ENCODE measurements around the gene FIBP. TPM values are rescaled to one million over a fixed set of nuclear protein-coding genes. Genes with fewer than 3 reads are reported as not detected.

The FIBP gene
- polyA plus RNA-seq, 1 donor = 59.9 TPM

DNA sequence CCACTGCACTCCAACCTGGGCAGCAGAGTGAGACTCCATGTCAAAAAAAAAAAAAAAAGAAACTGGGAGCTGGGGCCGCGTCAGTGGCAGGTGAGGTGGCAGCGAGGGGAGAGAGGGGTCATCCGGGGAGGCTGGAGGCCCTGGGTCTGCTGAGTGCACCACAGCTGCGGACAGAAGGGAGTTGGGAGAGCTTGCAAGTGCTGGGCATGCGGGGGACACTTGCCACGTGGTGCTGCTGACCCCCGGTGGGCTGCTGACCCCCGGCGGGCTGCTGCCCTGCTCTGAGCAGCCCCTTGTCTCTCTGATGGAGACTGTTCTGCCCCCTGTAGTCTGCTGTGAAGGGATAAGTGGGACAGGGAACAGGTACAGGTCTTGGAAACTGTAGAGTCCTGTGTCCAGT, 33.6 kb upstream of the FIBP start:
- no CpG with 5 or more reads among the region's 10 CpGs for WGBS (ENCODE audit: insufficient coverage, low lambda C conversion rate)
- no peak for DNase-seq
- H3K9me3 ChIP-seq (ENCODE audit: control insufficient read depth, low read depth, low read length) = peaks cover 5% of the 10 kb centered on the region
- H3K27ac ChIP-seq (ENCODE audit: low read length) = no peak overlapping the region
- no peaks in the 10 kb centered on the region for H3K27me3 ChIP-seq (ENCODE audit: control insufficient read depth, insufficient read depth, low read length)
- H3K4me1 ChIP-seq (ENCODE audit: control insufficient read depth, insufficient read depth, low read length) = peaks cover 20% of the 10 kb centered on the region
- peaks cover 19% of the 10 kb centered on the region for H3K36me3 ChIP-seq (ENCODE audit: control insufficient read depth, insufficient read depth, low read length)
- no peak overlapping the region for H3K4me3 ChIP-seq (ENCODE audit: low read length)

DNA sequence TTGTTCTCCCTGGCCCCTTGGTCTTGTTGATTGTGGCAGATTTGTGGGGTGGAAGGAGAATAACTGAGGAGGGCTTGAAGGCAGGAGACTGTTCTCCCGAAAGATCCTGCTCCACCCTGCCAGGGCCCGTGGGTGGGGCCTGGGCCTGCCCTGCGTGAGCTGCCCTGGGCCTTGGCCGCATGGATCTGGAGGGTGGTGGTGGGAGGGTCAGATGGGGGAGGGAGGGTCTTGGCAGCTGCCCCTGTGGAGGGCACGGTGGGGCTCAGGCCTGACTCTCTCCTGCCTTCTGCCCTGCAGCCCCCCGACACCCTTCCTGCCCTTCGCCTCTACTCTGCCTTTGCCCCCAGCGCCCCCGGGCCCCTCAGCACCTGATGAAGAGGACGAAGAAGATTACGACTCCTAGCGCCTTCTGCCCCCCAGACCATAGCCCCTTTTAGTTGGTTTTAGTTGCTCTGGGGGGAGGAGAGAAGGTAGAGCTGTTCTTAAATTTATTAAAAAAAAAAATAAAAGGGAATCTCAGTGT, 32.8 kb upstream of the FIBP start:
- WGBS (ENCODE audit: insufficient coverage, low lambda C conversion rate) = no CpG with 5 or more reads among the region's 12 CpGs
- Histone ChIP-seq H3K4me1 (ENCODE audit: control insufficient read depth, insufficient read depth, low read length) (peaks cover 20% of the 10 kb centered on the region), H3K4me3 (ENCODE audit: low read length) (no peak overlapping the region), H3K9me3 (ENCODE audit: control insufficient read depth, low read depth, low read length) (peaks cover 5% of the 10 kb centered on the region), H3K27me3 (ENCODE audit: control insufficient read depth, insufficient read depth, low read length) (no peaks in the 10 kb centered on the region), H3K36me3 (ENCODE audit: control insufficient read depth, insufficient read depth, low read length) (peaks cover 24% of the 10 kb centered on the region), H3K27ac (ENCODE audit: low read length) (no peak overlapping the region)
- DNase-seq = no peak

DNA sequence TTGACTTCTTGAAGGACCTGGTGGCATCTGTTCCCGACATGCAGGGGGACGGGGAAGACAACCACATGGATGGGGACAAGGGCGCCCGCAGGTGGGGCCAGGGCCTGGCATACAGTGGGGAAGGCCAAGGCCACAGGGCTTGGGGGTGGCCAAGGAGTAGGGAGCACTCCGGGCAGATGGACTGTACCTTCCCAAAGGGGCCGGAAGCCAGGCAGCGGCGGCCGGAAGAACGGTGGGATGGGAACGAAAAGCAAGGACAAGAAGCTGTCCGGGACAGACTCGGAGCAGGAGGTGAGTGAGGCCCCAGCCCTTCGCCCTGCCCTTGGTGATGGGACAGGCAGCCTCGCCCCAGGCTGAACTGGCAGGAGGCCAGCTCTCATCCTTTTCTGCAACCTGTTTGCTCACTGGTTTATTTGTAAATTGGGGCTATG, 32.1 kb upstream of the FIBP start:
- H3K4me3 ChIP-seq (ENCODE audit: low read length) = peak overlapping the region; percentile 78
- peaks cover 5% of the 10 kb centered on the region for H3K9me3 ChIP-seq (ENCODE audit: control insufficient read depth, low read depth, low read length)
- peaks cover 24% of the 10 kb centered on the region for H3K36me3 ChIP-seq (ENCODE audit: control insufficient read depth, insufficient read depth, low read length)
- no peaks in the 10 kb centered on the region for H3K27me3 ChIP-seq (ENCODE audit: control insufficient read depth, insufficient read depth, low read length)
- H3K27ac ChIP-seq (ENCODE audit: low read length) = no peak overlapping the region
- peaks cover 20% of the 10 kb centered on the region for H3K4me1 ChIP-seq (ENCODE audit: control insufficient read depth, insufficient read depth, low read length)
- no CpG with 5 or more reads among the region's 15 CpGs for WGBS (ENCODE audit: insufficient coverage, low lambda C conversion rate)
- DNase-seq = no peak

DNA sequence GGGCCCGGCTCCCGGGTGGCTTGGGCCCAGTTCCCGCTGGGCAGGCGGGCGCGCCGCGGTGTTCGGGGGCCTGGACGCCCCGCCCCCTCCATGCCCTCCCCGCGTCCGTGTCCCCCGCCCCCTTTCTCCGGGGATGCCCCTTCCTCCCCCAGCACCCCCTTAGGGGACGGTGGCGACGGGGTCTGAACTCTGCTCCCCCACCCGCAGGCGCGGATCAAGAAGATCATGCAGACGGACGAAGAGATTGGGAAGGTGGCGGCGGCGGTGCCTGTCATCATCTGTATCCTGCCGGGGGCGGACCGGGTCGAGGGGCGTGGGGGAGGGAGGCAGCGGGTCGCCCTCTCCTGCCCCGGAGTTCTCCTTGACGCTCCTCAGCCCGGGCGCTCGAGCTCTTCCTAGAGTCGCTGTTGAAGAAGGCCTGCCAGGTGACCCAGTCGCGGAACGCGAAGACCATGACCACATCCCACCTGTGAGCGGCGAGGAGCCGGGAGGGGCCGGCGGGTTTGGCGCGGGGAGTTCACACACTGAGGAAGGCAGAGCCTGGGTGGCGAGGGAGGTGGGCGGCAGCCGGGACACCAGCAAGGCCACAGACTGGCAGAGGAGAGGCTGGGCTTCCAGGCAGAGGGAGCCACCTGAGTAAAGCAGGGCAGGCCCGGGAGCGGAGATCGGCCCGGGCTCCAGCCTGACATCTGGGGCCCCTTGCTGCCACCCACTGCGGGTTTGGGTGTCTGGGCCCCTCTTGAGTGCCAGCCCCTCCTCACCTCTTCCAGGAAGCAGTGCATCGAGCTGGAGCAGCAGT, 31.5 kb upstream of the FIBP start:
- WGBS (ENCODE audit: insufficient coverage, low lambda C conversion rate) = no CpG with 5 or more reads among the region's 60 CpGs
- Histone ChIP-seq H3K36me3 (ENCODE audit: control insufficient read depth, insufficient read depth, low read length) (peaks cover 24% of the 10 kb centered on the region), H3K4me1 (ENCODE audit: control insufficient read depth, insufficient read depth, low read length) (peaks cover 20% of the 10 kb centered on the region), H3K4me3 (ENCODE audit: low read length) (peak overlapping the region; percentile 78), H3K27ac (ENCODE audit: low read length) (peak overlapping the region; percentile 42), H3K27me3 (ENCODE audit: control insufficient read depth, insufficient read depth, low read length) (no peaks in the 10 kb centered on the region), H3K9me3 (ENCODE audit: control insufficient read depth, low read depth, low read length) (peaks cover 5% of the 10 kb centered on the region)
- peak in 1 of 2 donors; percentile 62 for DNase-seq

DNA sequence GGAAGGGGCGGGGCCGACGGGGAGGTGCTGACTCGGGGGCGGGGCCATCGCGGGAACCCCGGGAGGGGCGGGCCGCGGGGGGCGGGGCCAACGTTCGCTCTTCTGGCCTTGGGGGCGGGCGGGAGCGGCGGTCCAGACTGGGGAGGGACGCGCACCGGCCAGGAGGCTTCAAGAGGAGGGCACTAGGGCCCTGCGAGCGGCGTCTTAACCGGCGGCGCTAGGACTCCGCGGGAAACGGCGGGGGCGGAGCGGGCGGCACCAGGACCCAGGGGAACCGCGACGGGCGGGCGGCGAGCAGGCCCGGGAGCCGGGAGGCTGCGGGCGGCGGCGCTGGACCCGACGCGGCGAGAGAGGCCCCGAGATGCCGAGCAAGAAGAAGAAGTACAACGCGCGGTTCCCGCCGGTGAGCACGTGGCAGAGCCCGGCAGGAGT, 30.9 kb upstream of the FIBP start, which contains the start of gene DRAP1:
Gene DRAP1 (plus strand): TSS at position 286 of the 432 bp plus-strand sequence. CDS start 76 bp downstream, at position 362.
- H3K4me1 ChIP-seq (ENCODE audit: control insufficient read depth, insufficient read depth, low read length) = peaks cover 20% of the 10 kb centered on the region
- no CpG with 5 or more reads among the region's 59 CpGs for WGBS (ENCODE audit: insufficient coverage, low lambda C conversion rate)

DNA sequence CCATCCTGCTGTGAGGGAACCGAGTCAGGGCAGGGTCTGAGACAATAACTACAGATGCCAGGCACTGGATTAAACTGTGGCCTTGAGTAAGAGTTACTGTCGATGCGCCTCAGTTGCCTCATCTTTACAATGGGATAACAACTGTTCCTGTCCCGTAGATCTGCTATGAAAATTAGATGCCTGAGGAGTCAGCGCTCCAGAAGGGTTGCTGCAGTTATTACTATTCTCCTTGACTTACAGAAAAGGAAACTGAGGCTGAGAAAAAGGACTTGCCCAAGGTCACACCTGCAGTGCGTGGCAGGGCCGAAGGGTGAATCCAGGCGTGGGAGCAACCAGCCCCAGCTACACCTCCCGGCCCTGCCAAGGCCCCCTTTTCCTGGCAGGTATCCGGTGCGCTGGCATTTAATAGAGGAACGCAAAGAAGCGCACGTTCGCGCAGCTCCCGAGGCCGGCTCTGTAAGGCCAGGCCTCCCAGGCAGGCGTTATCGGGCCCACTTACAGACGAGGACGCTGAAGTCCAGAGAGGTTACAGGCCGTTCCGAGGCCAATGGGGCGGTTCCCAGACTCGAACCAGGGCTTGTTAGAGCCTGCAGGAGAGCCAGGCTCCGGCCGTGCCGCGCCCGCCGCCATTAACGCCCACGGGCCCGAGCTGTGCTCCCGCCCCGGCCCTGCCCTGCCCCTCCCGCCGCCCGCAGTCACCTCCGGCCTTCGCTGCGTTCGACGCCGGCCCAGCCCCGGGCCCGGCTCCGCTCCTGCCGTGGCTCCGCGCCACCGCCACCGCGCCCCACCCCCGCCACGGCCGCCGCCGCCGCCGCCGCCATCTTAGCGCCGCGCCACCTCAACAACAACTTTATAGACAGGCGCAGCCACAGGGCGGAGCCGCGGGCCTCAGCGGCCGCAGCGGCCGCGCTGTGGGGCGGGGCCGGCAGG, 30.2 kb upstream of the FIBP start, which contains the start of gene C11orf68:
Gene C11orf68 (minus strand): TSS at position 852 of the 930 bp plus-strand sequence. CDS start 31 bp downstream, at position 821.
- Histone ChIP-seq H3K36me3 (ENCODE audit: control insufficient read depth, insufficient read depth, low read length) (peaks cover 24% of the 10 kb centered on the region), H3K9me3 (ENCODE audit: control insufficient read depth, low read depth, low read length) (peaks cover 5% of the 10 kb centered on the region), H3K27ac (ENCODE audit: low read length) (peak within 1 kb of the TSS; percentile 42), H3K4me3 (ENCODE audit: low read length) (peak within 1 kb of the TSS; percentile 97), H3K4me1 (ENCODE audit: control insufficient read depth, insufficient read depth, low read length) (peaks cover 20% of the 10 kb centered on the region), H3K27me3 (ENCODE audit: control insufficient read depth, insufficient read depth, low read length) (no peaks in the 10 kb centered on the region)
- WGBS (ENCODE audit: insufficient coverage, low lambda C conversion rate) = no CpG with 5 or more reads among the region's 77 CpGs
- no peak for DNase-seq

More for the DNA sequence above, 30.9 kb upstream of the FIBP start, which contains the start of gene DRAP1:
- peaks cover 5% of the 10 kb centered on the region for H3K9me3 ChIP-seq (ENCODE audit: control insufficient read depth, low read depth, low read length)
- H3K27me3 ChIP-seq (ENCODE audit: control insufficient read depth, insufficient read depth, low read length) = no peaks in the 10 kb centered on the region
- peaks cover 24% of the 10 kb centered on the region for H3K36me3 ChIP-seq (ENCODE audit: control insufficient read depth, insufficient read depth, low read length)
- H3K4me3 ChIP-seq (ENCODE audit: low read length) = peak within 1 kb of the TSS; percentile 97
- peak; percentile 97 to 99 for DNase-seq
- H3K27ac ChIP-seq (ENCODE audit: low read length) = peak within 1 kb of the TSS; percentile 42

DNA sequence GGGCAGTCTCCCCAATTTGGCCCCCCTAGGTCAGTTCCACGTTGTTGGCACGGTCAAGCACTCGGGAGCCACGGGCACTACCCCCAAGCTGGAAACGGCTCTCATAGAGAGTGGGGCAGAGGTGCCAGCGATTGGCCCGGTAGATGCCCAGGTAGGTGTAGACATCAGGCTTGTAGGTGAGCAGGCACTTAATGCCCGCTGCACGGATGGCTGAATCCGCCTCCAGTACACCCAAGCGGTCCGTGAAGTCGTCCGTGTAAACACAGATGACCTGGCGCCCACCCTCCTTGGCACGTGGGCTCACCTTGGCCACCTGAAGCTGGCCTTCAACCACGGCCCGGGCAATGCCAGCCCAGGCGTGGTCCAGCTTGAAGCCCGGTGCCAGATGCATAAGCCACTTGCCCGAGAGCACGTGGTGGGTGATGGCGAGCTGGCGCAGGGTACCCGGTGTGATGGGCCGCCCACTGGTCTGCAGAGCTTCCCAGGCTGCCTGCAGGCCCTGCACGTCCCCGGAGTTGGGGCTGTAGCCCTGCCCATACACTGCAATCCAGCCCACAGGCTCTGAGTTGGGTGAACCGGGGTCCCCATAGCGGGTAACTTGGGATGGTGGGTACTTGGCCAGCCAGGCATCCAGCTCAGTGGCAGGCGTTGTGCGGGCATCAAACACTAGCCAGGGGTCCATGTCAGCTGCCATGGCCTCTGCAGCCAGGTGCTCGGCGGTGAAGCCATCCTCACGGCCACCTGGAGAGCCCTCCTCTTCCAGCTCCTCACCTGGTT, 29.4 kb upstream of the FIBP start:
- no peak for DNase-seq
- H3K9me3 ChIP-seq (ENCODE audit: control insufficient read depth, low read depth, low read length) = peaks cover 5% of the 10 kb centered on the region
- H3K4me3 ChIP-seq (ENCODE audit: low read length) = peak overlapping the region; percentile 97
- peaks cover 20% of the 10 kb centered on the region for H3K4me1 ChIP-seq (ENCODE audit: control insufficient read depth, insufficient read depth, low read length)
- no peaks in the 10 kb centered on the region for H3K27me3 ChIP-seq (ENCODE audit: control insufficient read depth, insufficient read depth, low read length)
- no peak overlapping the region for H3K27ac ChIP-seq (ENCODE audit: low read length)
- peaks cover 20% of the 10 kb centered on the region for H3K36me3 ChIP-seq (ENCODE audit: control insufficient read depth, insufficient read depth, low read length)
- WGBS (ENCODE audit: insufficient coverage, low lambda C conversion rate) = no CpG with 5 or more reads among the region's 35 CpGs

DNA sequence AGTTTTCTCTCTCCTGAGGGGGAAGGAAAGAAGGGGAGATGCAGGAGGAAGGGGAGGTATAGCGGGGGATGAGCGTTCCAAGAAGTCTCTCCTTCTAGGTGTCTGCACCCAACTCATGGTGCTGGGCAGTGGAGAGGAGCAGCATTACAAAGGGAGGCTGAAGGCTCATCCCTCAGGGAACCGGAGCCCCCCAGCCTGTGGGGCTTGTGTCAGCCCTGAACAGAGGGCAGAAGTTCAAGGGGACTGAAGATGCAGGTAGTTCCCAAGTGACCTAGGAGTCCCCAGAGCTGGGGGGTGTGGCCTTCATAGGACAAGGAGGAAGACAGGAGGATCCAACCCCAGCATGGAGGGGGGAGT, 28.8 kb upstream of the FIBP start:
- Histone ChIP-seq H3K27ac (ENCODE audit: low read length) (no peak overlapping the region), H3K4me3 (ENCODE audit: low read length) (no peak overlapping the region), H3K9me3 (ENCODE audit: control insufficient read depth, low read depth, low read length) (peaks cover 5% of the 10 kb centered on the region), H3K36me3 (ENCODE audit: control insufficient read depth, insufficient read depth, low read length) (peaks cover 15% of the 10 kb centered on the region), H3K4me1 (ENCODE audit: control insufficient read depth, insufficient read depth, low read length) (peaks cover 20% of the 10 kb centered on the region), H3K27me3 (ENCODE audit: control insufficient read depth, insufficient read depth, low read length) (no peaks in the 10 kb centered on the region)
- no peak for DNase-seq
- no CpG with 5 or more reads among the region's 3 CpGs for WGBS (ENCODE audit: insufficient coverage, low lambda C conversion rate)

DNA sequence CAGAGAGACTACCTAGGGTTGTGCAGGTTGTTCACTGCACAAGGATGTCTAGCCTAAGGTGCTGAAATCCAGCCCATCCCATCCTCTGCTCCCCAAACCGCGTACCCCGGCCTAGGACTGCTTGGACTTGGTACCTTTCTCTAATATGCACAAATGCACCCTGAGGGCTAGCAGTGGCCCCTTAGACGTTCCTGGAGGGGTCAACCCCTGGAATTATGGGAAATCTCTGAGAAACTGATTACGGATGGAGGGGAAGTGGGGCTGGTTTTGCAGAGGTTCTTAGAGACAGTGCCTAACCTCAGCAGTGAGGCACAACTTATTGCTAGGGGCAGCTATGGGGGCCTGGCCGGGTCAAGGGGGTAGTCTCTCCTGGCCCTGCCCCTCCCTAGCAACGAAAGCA, 28.1 kb upstream of the FIBP start:
- no peak for DNase-seq
- Histone ChIP-seq H3K4me1 (ENCODE audit: control insufficient read depth, insufficient read depth, low read length) (peaks cover 24% of the 10 kb centered on the region), H3K27me3 (ENCODE audit: control insufficient read depth, insufficient read depth, low read length) (peaks cover 5% of the 10 kb centered on the region), H3K9me3 (ENCODE audit: control insufficient read depth, low read depth, low read length) (peaks cover 5% of the 10 kb centered on the region), H3K36me3 (ENCODE audit: control insufficient read depth, insufficient read depth, low read length) (peaks cover 11% of the 10 kb centered on the region), H3K27ac (ENCODE audit: low read length) (no peak overlapping the region), H3K4me3 (ENCODE audit: low read length) (no peak overlapping the region)
- no CpG with 5 or more reads among the region's 7 CpGs for WGBS (ENCODE audit: insufficient coverage, low lambda C conversion rate)
